Nephron progenitor cell (in vitro differentiated cells): Measurements from ENCODE around the gene TCF12.
A peak's percentile ranks its signal among the peaks of the same experiment; 100 is the strongest.

Experiments
- DNase-seq: peaks from one replicate; pipeline ENCODE4 v3.0.0; 2021
- H3K27ac Mint-ChIP-seq: 2 replicates; pipeline ENCODE4 v1.8.0; 2021; ENCODE audit warnings: mild to moderate bottlenecking, moderate library complexity, mixed read lengths
- H3K27me3 Mint-ChIP-seq: 2 replicates; pipeline ENCODE4 v1.8.0; 2021; ENCODE audit warnings: mild to moderate bottlenecking, low read depth, mixed read lengths; ENCODE audit not compliant: poor library complexity
- H3K36me3 Mint-ChIP-seq: 2 replicates; pipeline ENCODE4 v1.8.0; 2021; ENCODE audit warnings: low read depth, mixed read lengths
- H3K4me1 Mint-ChIP-seq: 2 replicates; pipeline ENCODE4 v1.8.0; 2021; ENCODE audit warnings: mixed read lengths
- H3K4me3 Mint-ChIP-seq: 2 replicates; pipeline ENCODE4 v1.8.0; 2021; ENCODE audit warnings: mild to moderate bottlenecking, moderate library complexity, mixed read lengths
- H3K9me3 Mint-ChIP-seq: 2 replicates; pipeline ENCODE4 v1.8.0; 2021; ENCODE audit warnings: mild to moderate bottlenecking, moderate library complexity, mixed read lengths
- TF ChIP-seq, protein P1 (sequence below): fragments of 200-600 bp; sonication (generic); IDR thresholded peaks from 2 replicates; pipeline ENCODE4 v1.5.0; 2021; ENCODE audit warnings: antibody characterized with exemption

TCF12 gene

DNA sequence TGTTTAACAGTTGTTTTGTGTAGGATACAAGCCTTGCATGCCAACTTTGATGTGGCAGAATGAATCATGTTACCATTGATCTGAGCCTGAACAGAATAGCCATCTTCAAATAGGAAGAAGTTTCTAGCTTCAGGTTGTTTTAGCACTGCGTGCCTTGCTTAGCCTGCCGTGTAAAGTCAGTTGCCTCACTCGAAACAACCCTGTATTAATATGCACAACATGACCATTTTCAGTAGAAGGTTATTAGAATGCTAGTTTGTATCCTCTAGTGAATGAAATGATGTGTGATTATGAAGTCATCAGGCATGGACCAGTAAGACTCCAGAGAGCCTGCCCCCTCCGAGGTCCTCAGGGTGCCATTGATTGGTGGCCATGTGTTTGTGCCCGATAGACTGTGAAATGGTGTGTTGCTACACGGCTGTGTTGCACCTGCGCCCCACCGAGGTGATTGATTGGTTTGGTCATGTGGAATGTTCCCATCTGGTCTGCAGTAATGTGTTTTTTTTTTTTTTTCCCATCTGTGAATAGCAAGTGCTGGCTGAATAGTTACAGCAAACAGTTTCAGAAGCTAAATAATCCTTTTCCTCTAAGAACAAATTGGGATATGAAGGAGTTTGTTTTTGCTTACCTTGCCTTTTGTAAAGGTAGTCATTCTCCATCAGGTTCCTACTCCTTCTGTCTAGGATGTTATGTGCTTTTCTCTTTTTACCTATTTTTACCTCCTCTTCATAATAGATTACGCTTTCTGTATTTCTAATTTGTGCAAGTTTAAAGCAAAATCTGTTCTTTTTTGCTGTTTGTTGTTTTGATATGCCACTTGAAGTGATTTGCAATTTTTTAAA is 214.9 kb downstream of the TCF12 start:
- TF ChIP-seq, protein P1, sequence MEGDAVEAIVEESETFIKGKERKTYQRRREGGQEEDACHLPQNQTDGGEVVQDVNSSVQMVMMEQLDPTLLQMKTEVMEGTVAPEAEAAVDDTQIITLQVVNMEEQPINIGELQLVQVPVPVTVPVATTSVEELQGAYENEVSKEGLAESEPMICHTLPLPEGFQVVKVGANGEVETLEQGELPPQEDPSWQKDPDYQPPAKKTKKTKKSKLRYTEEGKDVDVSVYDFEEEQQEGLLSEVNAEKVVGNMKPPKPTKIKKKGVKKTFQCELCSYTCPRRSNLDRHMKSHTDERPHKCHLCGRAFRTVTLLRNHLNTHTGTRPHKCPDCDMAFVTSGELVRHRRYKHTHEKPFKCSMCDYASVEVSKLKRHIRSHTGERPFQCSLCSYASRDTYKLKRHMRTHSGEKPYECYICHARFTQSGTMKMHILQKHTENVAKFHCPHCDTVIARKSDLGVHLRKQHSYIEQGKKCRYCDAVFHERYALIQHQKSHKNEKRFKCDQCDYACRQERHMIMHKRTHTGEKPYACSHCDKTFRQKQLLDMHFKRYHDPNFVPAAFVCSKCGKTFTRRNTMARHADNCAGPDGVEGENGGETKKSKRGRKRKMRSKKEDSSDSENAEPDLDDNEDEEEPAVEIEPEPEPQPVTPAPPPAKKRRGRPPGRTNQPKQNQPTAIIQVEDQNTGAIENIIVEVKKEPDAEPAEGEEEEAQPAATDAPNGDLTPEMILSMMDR, result no peak
- peaks cover 8% of the 10 kb centered on the region for H3K36me3 Mint-ChIP-seq
- no peaks in the 10 kb centered on the region for H3K9me3 Mint-ChIP-seq
- H3K4me3 Mint-ChIP-seq, result peak overlapping the region; percentile 13
- peak; percentile 60 for DNase-seq
- no peak overlapping the region for H3K27ac Mint-ChIP-seq
- peaks cover 72% of the 10 kb centered on the region for H3K4me1 Mint-ChIP-seq
- H3K27me3 Mint-ChIP-seq, result no peaks in the 10 kb centered on the region

DNA sequence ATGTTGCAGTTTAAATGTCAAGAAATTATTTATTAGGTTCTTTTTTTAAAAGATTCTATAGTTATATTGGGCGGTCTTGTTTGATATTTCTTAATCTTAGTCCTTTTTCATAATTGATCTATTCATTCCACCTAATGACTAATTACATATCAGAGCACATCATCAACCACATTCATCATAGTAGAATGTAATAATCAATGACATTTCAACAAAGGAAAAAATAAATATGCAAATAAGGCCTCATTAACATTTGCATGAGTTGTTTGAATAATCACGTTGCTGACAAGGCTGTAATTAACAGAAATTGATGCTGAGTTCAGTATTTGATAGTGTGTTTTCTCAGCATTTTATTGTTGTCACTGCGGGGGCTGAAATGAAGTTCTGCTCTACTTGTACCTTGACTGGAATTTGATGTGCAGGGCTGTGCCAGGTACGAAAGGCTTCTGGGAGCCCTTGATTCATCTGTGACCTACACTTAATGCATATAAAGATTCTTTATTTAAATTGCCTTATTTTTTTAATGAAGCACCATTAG is 215.7 kb downstream of the TCF12 start:
- Mint-ChIP-seq H3K27ac (no peak overlapping the region), H3K27me3 (no peaks in the 10 kb centered on the region), H3K9me3 (no peaks in the 10 kb centered on the region), H3K4me3 (no peak overlapping the region), H3K36me3 (no peaks in the 10 kb centered on the region), H3K4me1 (peaks cover 76% of the 10 kb centered on the region)
- no peak for DNase-seq
- TF ChIP-seq, protein P1, result no peak

- Mint-ChIP-seq H3K9me3 (no peaks in the 10 kb centered on the region), H3K4me1 (peaks cover 74% of the 10 kb centered on the region), H3K4me3 (peak overlapping the region; percentile 54), H3K36me3 (no peaks in the 10 kb centered on the region), H3K27ac (peak overlapping the region; percentile 91), H3K27me3 (no peaks in the 10 kb centered on the region)
- TF ChIP-seq, protein P1, result no peak
- no peak for DNase-seq
These were observed 216.4 kb downstream of the TCF12 start for GRCh38 chr15:57134851-57135250.

GRCh38 chr15:57135800-57136199 is 217.4 kb downstream of the TCF12 start:
- peaks cover 67% of the 10 kb centered on the region for H3K4me1 Mint-ChIP-seq
- no peaks in the 10 kb centered on the region for H3K9me3 Mint-ChIP-seq
- DNase-seq, result no peak
- no peak overlapping the region for H3K4me3 Mint-ChIP-seq
- H3K36me3 Mint-ChIP-seq, result peaks cover under 1% of the 10 kb centered on the region
- peak overlapping the region; percentile 86 for H3K27ac Mint-ChIP-seq
- TF ChIP-seq, protein P1, result no peak
- H3K27me3 Mint-ChIP-seq, result no peaks in the 10 kb centered on the region

GRCh38 chr15:57138349-57138788 is 219.9 kb downstream of the TCF12 start:
- peaks cover 4% of the 10 kb centered on the region for H3K36me3 Mint-ChIP-seq
- H3K27ac Mint-ChIP-seq, result no peak overlapping the region
- H3K27me3 Mint-ChIP-seq, result peaks cover under 1% of the 10 kb centered on the region
- peaks cover 53% of the 10 kb centered on the region for H3K4me1 Mint-ChIP-seq
- H3K9me3 Mint-ChIP-seq, result no peaks in the 10 kb centered on the region
- no peak overlapping the region for H3K4me3 Mint-ChIP-seq
- TF ChIP-seq, protein P1, result peak; percentile 83
- DNase-seq, result peak; percentile 28
